PC-9 (cell line): ENCODE measurements around the gene AICDA.

Source experiments
- CTCF ChIP-seq: fragments of 200-600 bp; sonication (generic); conservative IDR thresholded peaks from 2 replicates; pipeline ENCODE4 v1.6.1; 2017; ENCODE audit warnings: mixed run types, antibody characterized with exemption, mild to moderate bottlenecking, moderate library complexity
- EZH2 ChIP-seq: fragments of 200-600 bp; sonication (generic); IDR thresholded peaks from 2 replicates; pipeline ENCODE4 v1.8.0; 2017; ENCODE audit warnings: antibody characterized with exemption, low read depth

GRCh38 chr12:8639936-8640335, 27.3 kb upstream of the AICDA start:
- no peak for TF ChIP-seq EZH2
- no peak for TF ChIP-seq CTCF
